Testis (tissue), 3 donors: Measurements from ENCODE around the gene ALKBH5. TPM values are rescaled to one million over a fixed set of nuclear protein-coding genes. Genes with fewer than 3 reads are reported as not detected.

ENCODE experiments used
- DNase-seq: peaks from one replicate; pipeline ENCODE4 v3.0.0-alpha.2; 2019
- H3K27ac ChIP-seq, 2 donors: fragments of 200-600 bp; sonication (generic); one replicate each; pipeline ENCODE4 v1.5.1; 2019
- H3K27me3 ChIP-seq: fragments of 200-600 bp; sonication (generic); one replicate; pipeline ENCODE4 v1.5.1; 2019
- H3K36me3 ChIP-seq: fragments of 200-600 bp; sonication (generic); one replicate; pipeline ENCODE4 v1.5.1; 2017; ENCODE audit warnings: low read depth; ENCODE audit errors: missing control alignments
- H3K4me1 ChIP-seq: fragments of 200-600 bp; sonication (generic); one replicate; pipeline ENCODE4 v1.5.1; 2019
- H3K4me3 ChIP-seq, 2 donors: fragments of 200-600 bp; sonication (generic); one replicate each; pipeline ENCODE4 v1.5.1; 2017 to 2019
- H3K9me3 ChIP-seq: fragments of 200-600 bp; sonication (generic); one replicate; pipeline ENCODE4 v1.5.1; 2017
- POLR2A ChIP-seq: fragments of 450-650 bp; IDR thresholded peaks from one replicate; pipeline ENCODE4 v1.6.1; 2017; ENCODE audit warnings: antibody characterized with exemption, mild to moderate bottlenecking, moderate library complexity
- WGBS, 2 donors: methylation state at CpG; one replicate each; pipeline ENCODE4 v1.1.5; 2018; 5-methylcytosine and 5-hydroxymethylcytosine counted together
- intact Hi-C: fragments of 100-400 bp; cut with DNase I; formaldehyde crosslinking; loops from one replicate; pipeline ENCODE4 v1.15.1; 2023; ENCODE audit warnings: low total_unique reads
- polyA plus RNA-seq: library from polyadenylated mRNA; stranded (reverse); fragments of 350-450 nt; fragmentation: Illumina TruSeq; extraction: RNeasy Lipid Tissue Mini Kit (QIAGEN cat#74804); gene quantifications from one replicate; pipeline ENCODE4 v1.2.3, GENCODE V29; 2014; ENCODE audit warnings: low read depth, low replicate concordance; ENCODE audit not compliant: insufficient read depth
- total RNA-seq, 2 donors: library from RNA; depleted of rRNA; stranded (reverse); fragments of >200 nt; gene quantifications; one replicate each; pipeline ENCODE4 v1.2.3, GENCODE V29; 2016
- TF ChIP-seq, protein P1 (sequence below), 3 experiments: fragments of 450-650 bp in 2 of 3; fragments of 200-600 bp in 1 of 3; sonication (generic) in 1 of 3; IDR thresholded peaks; one replicate each; pipeline ENCODE4 v1.5.1; 2016 to 2019; ENCODE audit warnings: antibody characterized with exemption in 3 of 3, mild to moderate bottlenecking in 2 of 3, moderate library complexity in 1 of 3

The ALKBH5 gene
- total and polyA plus RNA-seq, 3 donors from 2014 or later: 172 to 253 (median 213) TPM

DNA sequence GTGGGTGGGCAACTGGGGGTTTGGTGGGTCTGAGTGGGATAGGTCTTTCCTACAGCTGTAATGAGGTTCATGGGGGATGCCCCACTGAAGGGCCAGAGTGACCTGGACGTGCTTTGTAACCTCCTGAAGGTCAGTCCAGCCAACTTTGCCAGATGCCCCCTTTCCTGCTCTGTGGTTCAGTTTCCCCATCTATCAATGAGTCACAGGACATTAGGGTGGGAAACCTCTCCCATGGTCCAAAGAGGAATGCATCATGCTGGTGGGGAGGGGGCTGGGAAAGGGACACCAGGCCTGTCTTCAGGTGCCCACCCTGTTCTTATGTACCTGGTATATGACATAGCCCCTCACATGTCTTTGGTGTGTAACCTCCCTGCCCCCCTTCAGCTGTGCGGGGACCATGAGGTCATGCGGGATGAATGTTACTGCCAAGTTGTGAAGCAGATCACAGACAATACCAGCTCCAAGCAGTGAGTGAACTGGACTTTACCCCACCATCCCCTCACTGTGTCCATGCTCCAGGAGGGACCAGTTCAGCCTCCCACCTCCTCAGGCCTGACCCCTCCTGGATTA lies 24.0 kb upstream of the ALKBH5 start:
- no peak overlapping the region for H3K4me3 ChIP-seq
- WGBS, 2 donors: 83 to 90% methylated on average over 3 of the region's 3 CpGs
- TF ChIP-seq, protein P1, sequence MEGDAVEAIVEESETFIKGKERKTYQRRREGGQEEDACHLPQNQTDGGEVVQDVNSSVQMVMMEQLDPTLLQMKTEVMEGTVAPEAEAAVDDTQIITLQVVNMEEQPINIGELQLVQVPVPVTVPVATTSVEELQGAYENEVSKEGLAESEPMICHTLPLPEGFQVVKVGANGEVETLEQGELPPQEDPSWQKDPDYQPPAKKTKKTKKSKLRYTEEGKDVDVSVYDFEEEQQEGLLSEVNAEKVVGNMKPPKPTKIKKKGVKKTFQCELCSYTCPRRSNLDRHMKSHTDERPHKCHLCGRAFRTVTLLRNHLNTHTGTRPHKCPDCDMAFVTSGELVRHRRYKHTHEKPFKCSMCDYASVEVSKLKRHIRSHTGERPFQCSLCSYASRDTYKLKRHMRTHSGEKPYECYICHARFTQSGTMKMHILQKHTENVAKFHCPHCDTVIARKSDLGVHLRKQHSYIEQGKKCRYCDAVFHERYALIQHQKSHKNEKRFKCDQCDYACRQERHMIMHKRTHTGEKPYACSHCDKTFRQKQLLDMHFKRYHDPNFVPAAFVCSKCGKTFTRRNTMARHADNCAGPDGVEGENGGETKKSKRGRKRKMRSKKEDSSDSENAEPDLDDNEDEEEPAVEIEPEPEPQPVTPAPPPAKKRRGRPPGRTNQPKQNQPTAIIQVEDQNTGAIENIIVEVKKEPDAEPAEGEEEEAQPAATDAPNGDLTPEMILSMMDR (IDR thresholded peaks at IDR 0.05): no peak
- TF ChIP-seq POLR2A: no peak
- no peak for DNase-seq
- no peaks in the 10 kb centered on the region for H3K9me3 ChIP-seq
- no peaks in the 10 kb centered on the region for H3K27me3 ChIP-seq
- intact Hi-C loops: no loop called here
- peaks cover 14% of the 10 kb centered on the region for H3K4me1 ChIP-seq
- no peak overlapping the region for H3K27ac ChIP-seq
- no peaks in the 10 kb centered on the region for H3K36me3 ChIP-seq

DNA sequence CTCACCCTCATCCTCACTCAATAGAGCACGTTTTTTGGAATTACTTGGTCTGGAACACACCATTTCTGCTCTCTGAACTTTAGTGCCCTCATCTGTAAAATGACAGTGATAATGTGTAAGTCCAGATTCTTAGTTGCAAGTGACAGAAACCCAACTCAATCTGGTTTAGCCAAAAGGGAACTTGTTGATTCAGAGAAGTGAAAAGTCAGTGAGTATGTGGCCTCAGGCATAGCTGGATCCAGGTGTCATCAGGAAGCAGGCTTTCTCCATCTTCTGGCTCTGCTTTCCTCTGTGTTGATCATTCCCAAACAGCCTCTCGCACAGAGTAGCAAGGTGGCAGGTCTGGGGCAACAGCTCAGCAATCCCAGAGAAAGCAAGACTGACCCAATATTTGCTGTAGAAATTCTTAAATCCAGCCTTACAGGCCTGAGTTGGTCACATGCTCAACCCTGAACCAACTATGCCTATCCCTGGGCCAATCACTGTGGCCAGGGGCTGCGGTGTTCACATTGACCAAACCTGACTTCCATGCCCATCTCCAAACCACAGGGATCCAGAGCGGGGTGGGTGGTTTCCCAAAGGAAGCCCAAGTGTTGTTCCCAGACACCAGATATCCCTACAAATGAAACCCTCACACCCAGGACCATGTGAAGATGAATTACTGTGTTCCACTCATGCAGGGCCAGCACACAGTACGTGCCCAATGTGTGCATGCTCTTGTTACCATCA lies 23.3 kb upstream of the ALKBH5 start:
- no peak for TF ChIP-seq POLR2A
- TF ChIP-seq, protein P1 (IDR thresholded peaks at IDR 0.05): no peak
- Histone ChIP-seq H3K36me3 (no peaks in the 10 kb centered on the region), H3K27me3 (no peaks in the 10 kb centered on the region), H3K4me3 (no peak overlapping the region), H3K27ac (no peak overlapping the region), H3K9me3 (no peaks in the 10 kb centered on the region), H3K4me1 (peaks cover 14% of the 10 kb centered on the region)
- WGBS, 2 donors: 92 to 93% methylated on average over 4 to 5 of the region's 5 CpGs
- no peak for DNase-seq
- intact Hi-C loops: no loop called here

DNA sequence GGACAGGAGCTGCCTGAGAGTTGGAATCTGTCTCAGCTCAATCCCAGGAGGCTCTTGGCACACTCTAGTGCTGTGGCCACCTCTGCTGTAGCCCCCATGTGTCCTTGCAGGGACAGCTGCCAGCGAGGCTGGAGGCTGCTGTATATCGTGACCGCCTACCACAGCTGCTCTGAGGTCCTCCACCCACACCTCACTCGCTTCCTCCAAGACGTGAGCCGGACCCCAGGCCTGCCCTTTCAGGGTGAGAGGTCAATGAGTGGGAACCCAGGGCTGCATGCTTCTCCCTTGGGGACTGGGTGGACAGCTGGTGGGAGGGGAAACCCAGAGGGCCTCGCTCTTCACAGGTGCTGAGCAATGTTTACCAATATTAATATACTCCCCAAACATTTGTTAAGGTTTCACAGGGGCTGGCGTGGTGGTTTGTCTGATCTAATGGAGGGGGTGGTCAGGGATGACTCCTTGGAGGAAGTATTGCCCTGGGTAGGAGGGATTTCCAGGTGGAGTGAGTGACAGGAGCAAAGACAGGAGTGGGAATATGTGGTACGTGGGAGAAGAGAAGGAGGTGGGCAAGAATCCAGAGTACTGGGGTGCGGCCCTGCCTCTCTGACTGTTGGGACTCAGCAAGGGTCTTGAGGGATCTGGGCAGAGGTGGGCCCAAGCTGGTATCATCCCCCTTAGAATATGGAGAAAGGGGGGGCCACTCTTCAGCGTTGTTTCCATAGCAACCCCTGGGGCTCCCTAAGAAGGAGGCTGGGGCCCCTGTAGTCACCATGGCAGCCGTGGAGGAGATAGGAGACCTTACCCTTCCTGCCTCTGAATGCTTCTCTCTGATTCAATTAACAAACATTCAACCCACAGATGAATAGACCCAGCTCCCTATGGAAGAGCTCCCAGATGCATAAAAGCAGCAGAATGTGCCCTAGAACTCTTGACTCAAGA lies 22.2 kb upstream of the ALKBH5 start:
- DNase-seq: no peak
- TF ChIP-seq POLR2A: no peak
- TF ChIP-seq, protein P1 (IDR thresholded peaks at IDR 0.05): no peak
- 70 to 82% methylated on average over 10 to 12 of the region's 12 CpGs for WGBS, 2 donors
- Histone ChIP-seq H3K27ac (no peak overlapping the region), H3K4me3 (no peak overlapping the region), H3K4me1 (peaks cover 12% of the 10 kb centered on the region), H3K9me3 (no peaks in the 10 kb centered on the region), H3K36me3 (no peaks in the 10 kb centered on the region), H3K27me3 (no peaks in the 10 kb centered on the region)
- intact Hi-C loops: no loop called here

DNA sequence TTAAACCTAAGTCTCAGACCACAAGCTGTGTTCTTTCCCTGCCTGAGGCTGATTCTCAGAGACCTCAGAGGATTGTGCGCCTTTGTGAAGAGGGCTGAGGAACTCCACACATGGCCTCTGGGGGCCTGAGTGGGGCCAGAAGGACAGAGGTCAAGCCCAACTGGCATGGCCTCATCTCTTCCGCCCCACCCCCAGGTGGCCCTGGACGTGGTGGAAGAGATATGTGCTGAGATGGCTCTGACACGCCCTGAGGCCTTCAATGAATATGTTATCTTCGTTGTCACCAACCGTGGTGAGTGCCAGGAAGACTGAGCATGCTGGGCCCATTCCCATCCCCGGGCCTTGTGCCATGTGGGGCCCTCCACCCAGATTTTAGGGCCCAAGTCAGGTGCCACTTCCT lies 20.1 kb upstream of the ALKBH5 start:
- no peaks in the 10 kb centered on the region for H3K27me3 ChIP-seq
- H3K36me3 ChIP-seq: no peaks in the 10 kb centered on the region
- H3K4me3 ChIP-seq: no peak overlapping the region
- no peak overlapping the region for H3K27ac ChIP-seq
- TF ChIP-seq POLR2A: no peak
- TF ChIP-seq, protein P1 (IDR thresholded peaks at IDR 0.05): no peak
- H3K4me1 ChIP-seq: peaks cover 7% of the 10 kb centered on the region
- no peaks in the 10 kb centered on the region for H3K9me3 ChIP-seq
- no peak for DNase-seq
- intact Hi-C loops: no loop called here
- 66 to 74% methylated on average over 7 of the region's 7 CpGs for WGBS, 2 donors
